Peyer's patch (tissue), 4 donors: ENCODE measurements around the gene NPTN.

ENCODE experiments used
- CTCF ChIP-seq, 6 experiments: fragments of 450-650 bp in 4 of 6; fragments of 200-600 bp in 2 of 6; sonication (generic) in 1 of 6; IDR thresholded peaks; one replicate each; pipeline ENCODE4 v1.5.1; 2017 to 2019; ENCODE audit warnings: antibody characterized with exemption in 6 of 6, mild to moderate bottlenecking in 3 of 6, moderate library complexity in 1 of 6
- POLR2A ChIP-seq, 2 donors: fragments of 450-650 bp; IDR thresholded peaks; one replicate each; pipeline ENCODE4 v1.5.1; 2017; ENCODE audit warnings: antibody characterized with exemption in 2 of 2, mild to moderate bottlenecking in 2 of 2, moderate library complexity in 2 of 2

DNA sequence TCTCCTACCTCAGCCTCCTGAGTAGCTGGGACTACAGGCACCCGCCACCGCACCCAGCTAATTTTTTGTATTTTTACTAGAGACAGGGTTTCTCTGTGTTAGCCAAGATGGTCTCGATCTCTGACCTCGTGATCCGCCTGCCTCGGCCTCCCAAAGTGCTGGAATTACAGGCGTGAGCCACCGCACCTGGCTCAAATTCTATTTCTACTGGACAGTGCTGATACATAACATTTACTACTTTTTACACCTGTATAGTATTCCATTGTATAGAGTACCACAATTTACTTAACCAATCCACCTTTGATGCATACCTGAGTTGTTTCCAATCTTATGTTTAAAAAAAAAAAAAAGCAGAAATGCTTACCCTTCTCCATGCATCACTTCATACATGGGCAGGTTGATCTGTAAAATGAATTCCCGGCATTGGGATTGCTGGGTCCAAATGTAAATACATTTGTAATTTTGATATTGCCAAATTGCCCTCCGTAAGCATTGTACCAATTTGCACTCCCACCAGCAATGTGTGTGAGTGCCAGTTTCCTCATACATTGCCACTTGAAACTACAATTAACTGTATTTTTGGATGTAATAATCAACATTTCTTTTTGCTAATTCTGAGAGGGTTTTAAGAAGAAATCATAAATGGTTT, 94.5 kb downstream of the NPTN start:
- TF ChIP-seq CTCF (IDR thresholded peaks at IDR 0.05) (no peak), POLR2A (IDR thresholded peaks at IDR 0.05) (no peak)
